Fibroblast of skin of left biceps (primary cell): Measurements from ENCODE around the gene PGAP2.
"Not testable (repeated sequence)": the region's sequence is repeated elsewhere in the genome, so short reads cannot be mapped to it uniquely, and the experiment has no call there.

Source experiments
- DNase-seq, 2 experiments: peaks; one replicate each; pipeline ENCODE4 v3.0.0-alpha.2; 2013; ENCODE audit warnings: low read depth in 2 of 2

Gene PGAP2

GRCh38 chr11:3807909-3808860, at the start of gene PGAP2:
Gene PGAP2 (plus strand): TSS chr11:3808560. CDS start chr11:3811260, 2,700 bp downstream.
- DNase-seq: no peak

GRCh38 chr11:3764266-3764665, 44.1 kb upstream of the PGAP2 start:
- no peak for DNase-seq

- DNase-seq: not testable (repeated sequence)
These were observed 41.5 kb upstream of the PGAP2 start for GRCh38 chr11:3766836-3767235.

- DNase-seq: no peak
These were observed 40.8 kb upstream of the PGAP2 start for GRCh38 chr11:3767536-3767935.

GRCh38 chr11:3773180-3773579, 35.2 kb upstream of the PGAP2 start:
- no peak for DNase-seq

- no peak for DNase-seq
These were observed 32.5 kb upstream of the PGAP2 start for GRCh38 chr11:3775736-3776406.

- no peak for DNase-seq
These were observed 26.9 kb upstream of the PGAP2 start for GRCh38 chr11:3781423-3781822.

GRCh38 chr11:3782963-3783362, 25.4 kb upstream of the PGAP2 start:
- no peak for DNase-seq

- no peak for DNase-seq
These were observed 24.7 kb upstream of the PGAP2 start for GRCh38 chr11:3783611-3784010.

GRCh38 chr11:3786781-3787428, 21.5 kb upstream of the PGAP2 start:
- no peak for DNase-seq

- not testable (repeated sequence) for DNase-seq
These were observed 14.0 kb upstream of the PGAP2 start for GRCh38 chr11:3794387-3794786.

GRCh38 chr11:3795131-3796001, 13.0 kb upstream of the PGAP2 start:
- no peak for DNase-seq

- no peak for DNase-seq
These were observed 12.4 kb upstream of the PGAP2 start for GRCh38 chr11:3796002-3796311.

- no peak for DNase-seq
These were observed 12.0 kb upstream of the PGAP2 start for GRCh38 chr11:3796346-3796745.

- DNase-seq: no peak
These were observed 11.5 kb upstream of the PGAP2 start for GRCh38 chr11:3796801-3797328.

- DNase-seq: peak; percentile 100
These were observed 10.8 kb upstream of the PGAP2 start, which contains the start of gene NUP98 for GRCh38 chr11:3797329-3798090. Gene NUP98 (minus strand): TSS chr11:3797554. CDS start chr11:3782117, 15,437 bp downstream.

GRCh38 chr11:3799143-3799542, 9.2 kb upstream of the PGAP2 start:
- no peak for DNase-seq

GRCh38 chr11:3799873-3800272, 8.5 kb upstream of the PGAP2 start:
- no peak for DNase-seq

GRCh38 chr11:3802011-3802790, 6.2 kb upstream of the PGAP2 start:
- no peak for DNase-seq
